IMR-90 (cell line): ENCODE results near the gene VPS26C.

Source experiments
- RAD21 ChIP-seq: IDR thresholded peaks from 2 replicates; pipeline ENCODE4 v1.6.1; 2012; ENCODE audit warnings: low read length, improper control_type of control experiment
- USF2 ChIP-seq: fragments of 150-350 bp; IDR thresholded peaks from 2 replicates; pipeline ENCODE4 v1.6.1; 2017; ENCODE audit warnings: mild to moderate bottlenecking, antibody characterized with exemption, low read length, low read depth

GRCh38 chr21:37208056-37208721 is 58.9 kb downstream of the VPS26C start:
- no peak for TF ChIP-seq USF2
- TF ChIP-seq RAD21, result no peak
